Subcutaneous abdominal adipose tissue (tissue), 5 donors: Measurements from ENCODE around the gene TMEM234.

Experiments used
- H3K27ac ChIP-seq: one replicate; pipeline ENCODE4 v1.7.0; 2013; ENCODE audit warnings: low read depth, mild to moderate bottlenecking, inconsistent platforms, low read length, moderate library complexity
- H3K27me3 ChIP-seq, 5 donors: one replicate each; pipeline ENCODE4 v1.7.0; 2013; ENCODE audit warnings: low read length in 5 of 5, inconsistent platforms in 1 of 5; ENCODE audit not compliant: control insufficient read depth in 5 of 5, insufficient read depth in 4 of 5
- H3K36me3 ChIP-seq, 5 donors: one replicate each; pipeline ENCODE4 v1.7.0; 2013; ENCODE audit warnings: low read length in 5 of 5; ENCODE audit not compliant: control insufficient read depth in 5 of 5, insufficient read depth in 5 of 5
- H3K4me1 ChIP-seq, 5 donors: one replicate each; pipeline ENCODE4 v1.7.0; 2013; ENCODE audit warnings: low read length in 5 of 5, mild to moderate bottlenecking in 3 of 5, moderate library complexity in 1 of 5; ENCODE audit not compliant: control insufficient read depth in 5 of 5, insufficient read depth in 5 of 5
- H3K4me3 ChIP-seq, 5 donors: one replicate each; pipeline ENCODE4 v1.7.0; 2013; ENCODE audit warnings: low read length in 5 of 5, low read depth in 1 of 5
- H3K9ac ChIP-seq, 5 donors: one replicate each; pipeline ENCODE4 v1.7.0; 2013; ENCODE audit warnings: low read length in 5 of 5, mild to moderate bottlenecking in 4 of 5, moderate library complexity in 3 of 5
- H3K9me3 ChIP-seq, 5 donors: one replicate each; pipeline ENCODE4 v1.7.0; 2013; ENCODE audit warnings: low read length in 5 of 5; ENCODE audit not compliant: control insufficient read depth in 5 of 5
- donor health status: healthy.
- donor health status: healthy.
- donor health status: healthy.
- donor health status: healthy.
- donor health status: healthy.

Gene TMEM234

DNA sequence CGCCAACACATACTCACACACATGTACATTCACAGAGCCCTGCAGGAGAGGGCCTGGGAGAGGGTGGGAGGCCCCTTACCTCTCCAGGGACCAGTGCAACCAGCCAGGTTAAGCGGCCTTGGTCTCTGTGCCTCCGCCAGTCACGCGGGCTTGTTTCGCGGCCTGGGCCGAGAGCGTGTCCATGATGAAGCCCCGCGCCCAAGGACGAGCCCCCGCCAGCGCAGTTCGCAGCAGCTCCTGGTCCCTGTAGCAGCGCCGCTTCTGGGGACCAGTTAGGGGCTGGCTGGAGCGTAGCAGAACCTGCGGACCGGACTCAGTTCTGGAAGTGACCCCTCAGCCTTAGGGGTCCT lies 17.6 kb upstream of the TMEM234 start:
- H3K27ac ChIP-seq: peak overlapping the region; percentile 57
- H3K27me3 ChIP-seq: peaks cover 0 to 8% (median 0%) of the 10 kb centered on the region in 5 donors
- H3K4me1 ChIP-seq: peaks cover 0 to 33% (median 28%) of the 10 kb centered on the region in 5 donors
- peak overlapping the region in 4 of 5 donors; percentile 73 to 81 (median 78) for H3K4me3 ChIP-seq
- peak overlapping the region in 1 of 5 donors; percentile 63 for H3K9ac ChIP-seq
- peaks cover 0 to 8% (median 3%) of the 10 kb centered on the region in 5 donors for H3K36me3 ChIP-seq
- H3K9me3 ChIP-seq: no peaks in the 10 kb centered on the region

DNA sequence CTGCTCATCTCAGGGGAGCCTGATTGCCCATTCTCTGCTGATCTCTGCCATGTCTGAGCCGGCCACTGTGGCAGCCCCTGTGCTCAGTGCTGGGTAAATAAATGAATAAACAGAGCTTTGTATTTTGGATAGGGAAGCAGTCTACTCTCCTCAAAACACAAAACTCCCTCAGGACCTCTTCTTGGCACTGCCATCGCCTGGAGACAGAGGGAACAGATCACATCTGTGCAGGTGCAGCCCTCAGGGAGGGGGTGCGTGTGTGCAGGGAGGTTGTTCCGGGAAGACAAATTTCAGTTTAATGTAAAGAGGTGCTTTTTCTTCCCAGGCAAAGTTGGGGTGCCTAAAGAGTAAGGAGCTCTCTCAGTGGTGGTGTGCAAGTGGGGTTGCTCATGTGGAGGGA lies 17.2 kb upstream of the TMEM234 start:
- Histone ChIP-seq H3K4me3 (no peak overlapping the region), H3K27ac (peak overlapping the region; percentile 57), H3K9me3 (no peaks in the 10 kb centered on the region), H3K36me3 (peaks cover 0 to 12% (median 7%) of the 10 kb centered on the region in 5 donors), H3K4me1 (peaks cover 0 to 33% (median 28%) of the 10 kb centered on the region in 5 donors), H3K27me3 (peaks cover 0 to 8% (median 0%) of the 10 kb centered on the region in 5 donors), H3K9ac (no peak overlapping the region)

DNA sequence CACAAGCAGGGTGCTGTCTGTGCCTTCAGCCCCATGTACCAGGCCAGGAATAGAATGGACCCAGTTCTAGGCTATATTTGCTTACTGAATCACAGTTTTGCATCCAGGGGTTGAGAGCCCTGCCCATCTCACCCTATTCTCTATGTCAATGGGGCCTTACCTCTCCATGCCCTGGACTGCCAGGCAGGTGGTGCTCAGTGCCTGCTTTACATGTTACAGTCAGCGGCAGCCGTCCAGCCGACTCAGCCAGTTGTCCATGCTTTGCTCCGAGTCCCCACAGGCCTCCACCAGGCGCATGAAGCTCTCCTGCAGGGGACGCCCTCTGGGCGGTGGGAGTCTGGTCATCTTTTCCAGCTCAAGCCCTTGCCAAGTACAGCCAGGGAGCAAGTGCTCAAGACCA lies 12.6 kb upstream of the TMEM234 start:
- H3K4me3 ChIP-seq: no peak overlapping the region
- H3K27ac ChIP-seq: no peak overlapping the region
- no peaks in the 10 kb centered on the region for H3K27me3 ChIP-seq
- no peaks in the 10 kb centered on the region for H3K9me3 ChIP-seq
- H3K9ac ChIP-seq: no peak overlapping the region
- peaks cover under 1 to 43% (median 39%) of the 10 kb centered on the region in 5 donors for H3K36me3 ChIP-seq
- peaks cover 0 to 2% (median under 1%) of the 10 kb centered on the region in 5 donors for H3K4me1 ChIP-seq

DNA sequence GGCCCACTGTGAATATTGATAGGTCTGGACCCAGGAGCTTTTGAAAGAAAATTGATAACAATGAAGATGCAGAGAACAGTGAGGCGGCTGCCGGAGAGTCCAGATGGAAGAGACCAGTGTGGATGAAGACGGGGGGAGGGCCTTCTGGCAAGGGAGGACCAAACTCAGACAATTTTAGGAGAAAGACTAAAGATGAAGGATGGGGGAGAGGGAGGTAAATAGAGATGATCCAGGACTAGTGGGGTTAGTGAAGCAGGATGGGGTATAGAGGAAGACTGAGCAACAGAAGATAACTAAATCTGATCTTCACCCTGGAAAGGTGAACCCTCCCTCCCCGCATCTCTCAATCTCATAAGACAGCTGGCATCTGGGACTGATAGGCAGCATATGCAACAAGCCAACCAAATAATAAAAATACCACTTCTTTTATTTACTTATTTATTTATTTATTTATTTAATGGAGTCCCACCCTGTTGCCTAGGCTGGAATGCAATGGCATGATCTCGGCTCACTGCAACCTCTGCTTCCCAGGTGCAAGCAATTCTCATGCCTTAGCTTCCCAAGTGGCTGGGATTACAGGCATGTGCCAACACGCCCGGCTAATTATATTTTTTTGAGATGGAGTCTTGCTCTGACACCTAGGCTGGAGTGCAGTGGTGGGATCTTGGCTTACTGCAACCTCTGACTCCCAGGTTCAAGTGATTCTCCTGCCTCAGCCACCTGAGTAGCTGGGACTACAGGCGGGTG lies 10.6 kb upstream of the TMEM234 start:
- Histone ChIP-seq H3K4me1 (no peaks in the 10 kb centered on the region), H3K36me3 (peaks cover 6 to 62% (median 53%) of the 10 kb centered on the region in 5 donors), H3K9me3 (no peaks in the 10 kb centered on the region), H3K27me3 (no peaks in the 10 kb centered on the region), H3K4me3 (no peak overlapping the region), H3K27ac (no peak overlapping the region), H3K9ac (no peak overlapping the region)

DNA sequence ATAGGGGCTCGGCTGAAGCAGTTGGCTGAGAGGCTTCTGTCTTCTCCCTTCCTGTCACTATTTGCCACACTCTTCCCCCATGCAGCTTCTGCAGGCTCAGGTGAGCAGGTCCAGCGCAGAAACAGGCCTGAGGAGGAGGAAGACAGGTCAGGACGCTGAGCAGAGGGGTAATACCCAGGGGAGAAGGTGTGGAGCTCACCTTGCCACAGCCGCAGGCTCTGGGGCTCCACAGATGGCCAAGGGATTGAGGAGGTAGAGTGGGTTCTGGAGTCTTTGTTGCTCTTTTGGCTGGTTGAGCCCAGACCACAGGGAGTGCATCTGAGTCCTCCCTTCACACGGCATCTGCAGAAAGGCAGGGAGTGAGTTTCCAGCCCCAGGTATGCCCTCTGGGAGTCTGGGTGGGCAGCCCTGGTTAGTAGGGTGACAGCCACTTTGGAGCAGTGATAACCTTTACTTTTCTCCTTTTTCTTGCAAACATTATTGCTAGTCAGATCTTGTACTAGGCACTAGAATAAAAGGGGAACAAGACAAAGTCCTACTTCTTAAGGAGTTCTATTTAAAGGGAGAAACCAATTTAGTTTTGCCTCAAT lies 9.8 kb upstream of the TMEM234 start:
- Histone ChIP-seq H3K27ac (no peak overlapping the region), H3K36me3 (peaks cover 6 to 67% (median 59%) of the 10 kb centered on the region in 5 donors)

DNA sequence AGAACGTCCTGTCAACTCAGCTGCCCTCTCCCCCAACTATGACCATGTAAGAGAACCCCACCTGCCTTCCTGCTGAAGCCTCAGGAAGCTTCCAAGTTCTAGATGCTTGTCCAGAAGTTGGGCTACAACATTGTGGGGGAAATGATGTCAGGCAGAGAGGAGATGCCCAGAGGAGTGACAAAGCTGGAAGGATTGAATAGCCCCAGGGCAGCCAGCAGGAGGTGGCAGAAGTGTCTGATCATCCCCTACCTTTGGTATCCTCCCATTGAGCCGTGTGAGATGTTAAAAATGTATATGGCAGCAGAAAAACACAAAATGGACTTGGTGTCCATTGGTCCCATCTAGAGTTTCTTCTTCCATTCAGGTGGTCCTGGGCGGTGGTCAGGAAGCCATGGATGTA lies 6.6 kb upstream of the TMEM234 start:
- Histone ChIP-seq H3K4me1 (peaks cover 1 to 5% (median 5%) of the 10 kb centered on the region in 5 donors), H3K9me3 (no peaks in the 10 kb centered on the region), H3K9ac (no peak overlapping the region), H3K4me3 (no peak overlapping the region), H3K36me3 (peaks cover 6 to 81% (median 65%) of the 10 kb centered on the region in 5 donors), H3K27ac (no peak overlapping the region), H3K27me3 (no peaks in the 10 kb centered on the region)

More for the DNA sequence above, 9.8 kb upstream of the TMEM234 start:
- Histone ChIP-seq H3K9me3 (no peaks in the 10 kb centered on the region), H3K4me1 (no peaks in the 10 kb centered on the region), H3K4me3 (no peak overlapping the region), H3K9ac (no peak overlapping the region), H3K27me3 (no peaks in the 10 kb centered on the region)

DNA sequence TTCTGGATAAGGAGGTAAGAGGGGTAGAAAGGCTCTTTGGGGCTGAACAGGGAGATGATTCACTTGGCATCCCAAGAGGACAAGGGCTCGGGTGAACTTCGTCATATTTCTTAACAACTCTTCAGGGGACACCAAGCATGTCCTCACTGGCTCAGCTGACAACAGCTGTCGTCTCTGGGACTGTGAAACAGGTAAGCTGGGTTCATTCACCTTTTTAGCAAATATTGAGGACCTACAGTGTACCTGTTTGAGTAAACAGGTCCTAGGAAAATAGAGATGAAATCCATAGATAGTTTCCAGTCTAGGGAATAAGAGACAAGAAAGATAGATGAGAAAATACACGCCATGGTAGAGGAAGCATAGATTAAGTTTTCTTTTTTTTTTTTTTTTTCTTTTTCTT lies 2.1 kb upstream of the TMEM234 start:
- peak overlapping the region in 2 of 5 donors; percentile 38 to 71 for H3K9ac ChIP-seq
- H3K27me3 ChIP-seq: no peaks in the 10 kb centered on the region
- peak overlapping the region; percentile 97 for H3K27ac ChIP-seq
- peaks cover 4 to 56% (median 43%) of the 10 kb centered on the region in 5 donors for H3K36me3 ChIP-seq
- peaks cover 7 to 32% (median 28%) of the 10 kb centered on the region in 5 donors for H3K4me1 ChIP-seq
- peak overlapping the region in 4 of 5 donors; percentile 0 to 93 (median 42) for H3K4me3 ChIP-seq
- H3K9me3 ChIP-seq: no peaks in the 10 kb centered on the region

DNA sequence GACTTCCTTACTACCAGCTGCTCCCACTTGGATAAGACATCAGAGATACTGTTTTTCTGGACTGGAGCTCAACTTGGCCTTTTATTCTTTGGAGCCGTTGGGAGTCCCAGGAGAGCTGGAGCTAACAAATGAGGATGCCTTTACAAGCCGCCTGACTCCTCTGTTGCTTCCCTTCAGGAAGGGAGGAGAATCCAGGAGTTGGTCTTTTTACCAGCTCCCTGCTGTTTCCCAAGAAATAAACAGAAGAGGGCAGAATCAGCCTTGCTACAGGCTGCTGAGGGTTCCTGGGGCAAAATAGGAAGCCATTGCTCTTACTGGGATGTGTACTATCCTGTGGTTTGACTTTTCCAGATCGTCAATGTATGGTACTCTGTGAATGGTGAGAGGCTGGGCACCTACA lies 1.5 kb upstream of the TMEM234 start:
- peaks cover 7 to 32% (median 28%) of the 10 kb centered on the region in 5 donors for H3K4me1 ChIP-seq
- H3K36me3 ChIP-seq: peaks cover 4 to 54% (median 41%) of the 10 kb centered on the region in 5 donors
- peak overlapping the region in 4 of 5 donors; percentile 32 to 95 (median 72) for H3K4me3 ChIP-seq
- H3K27me3 ChIP-seq: no peaks in the 10 kb centered on the region
- peak overlapping the region; percentile 97 for H3K27ac ChIP-seq
- peak overlapping the region in 4 of 5 donors; percentile 26 to 71 (median 60) for H3K9ac ChIP-seq
- no peaks in the 10 kb centered on the region for H3K9me3 ChIP-seq

DNA sequence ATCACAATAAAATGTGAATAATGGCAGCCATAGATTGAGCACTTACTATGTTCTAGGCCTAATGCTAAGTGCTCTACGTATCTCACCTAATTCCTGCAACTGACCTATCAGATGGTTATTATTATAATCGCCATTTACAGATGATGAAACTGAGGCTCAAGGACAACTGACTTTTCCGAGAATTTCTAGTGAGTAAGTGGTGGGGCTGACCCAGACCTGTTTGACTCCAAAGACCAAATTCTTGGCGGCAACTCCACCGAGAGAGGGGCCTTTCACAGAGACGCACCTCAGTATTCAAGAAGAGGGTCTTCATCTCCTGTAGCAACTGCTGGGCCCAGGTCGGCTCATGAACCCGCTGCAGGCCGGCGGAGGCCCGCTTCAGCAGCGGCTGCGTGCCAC lies 573 bp downstream of the TMEM234 start:
- H3K4me1 ChIP-seq: peaks cover 7 to 32% (median 28%) of the 10 kb centered on the region in 5 donors
- H3K27me3 ChIP-seq: no peaks in the 10 kb centered on the region
- no peaks in the 10 kb centered on the region for H3K9me3 ChIP-seq
- peak overlapping the region in 4 of 5 donors; percentile 74 to 98 (median 92) for H3K9ac ChIP-seq
- peaks cover 0 to 51% (median 37%) of the 10 kb centered on the region in 5 donors for H3K36me3 ChIP-seq
- peak overlapping the region; percentile 88 to 98 (median 93) for H3K4me3 ChIP-seq
- H3K27ac ChIP-seq: peak overlapping the region; percentile 97
